ENCODE data around the gene MOGAT2.

MOGAT2 gene

DNA sequence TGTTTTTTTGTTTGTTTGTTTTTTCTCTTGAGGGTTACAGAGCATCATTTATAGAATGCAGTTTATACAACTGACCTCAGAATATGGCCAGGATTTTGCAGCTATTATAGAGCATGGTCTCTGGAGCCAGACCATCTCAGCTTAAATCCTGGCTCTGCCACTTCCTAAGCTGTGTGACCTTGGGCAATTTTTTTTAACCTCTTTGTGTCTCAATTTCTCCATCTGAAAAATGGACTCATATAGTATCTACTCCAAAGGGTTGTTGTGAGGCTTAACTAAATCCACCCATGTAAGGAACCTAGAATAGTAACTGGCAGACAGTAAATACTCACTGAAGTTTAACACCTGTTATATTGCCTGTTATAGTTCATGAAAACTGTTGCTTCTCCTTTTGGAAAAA, 42.6 kb downstream of the MOGAT2 start:
- no peak for DNase-seq

DNA sequence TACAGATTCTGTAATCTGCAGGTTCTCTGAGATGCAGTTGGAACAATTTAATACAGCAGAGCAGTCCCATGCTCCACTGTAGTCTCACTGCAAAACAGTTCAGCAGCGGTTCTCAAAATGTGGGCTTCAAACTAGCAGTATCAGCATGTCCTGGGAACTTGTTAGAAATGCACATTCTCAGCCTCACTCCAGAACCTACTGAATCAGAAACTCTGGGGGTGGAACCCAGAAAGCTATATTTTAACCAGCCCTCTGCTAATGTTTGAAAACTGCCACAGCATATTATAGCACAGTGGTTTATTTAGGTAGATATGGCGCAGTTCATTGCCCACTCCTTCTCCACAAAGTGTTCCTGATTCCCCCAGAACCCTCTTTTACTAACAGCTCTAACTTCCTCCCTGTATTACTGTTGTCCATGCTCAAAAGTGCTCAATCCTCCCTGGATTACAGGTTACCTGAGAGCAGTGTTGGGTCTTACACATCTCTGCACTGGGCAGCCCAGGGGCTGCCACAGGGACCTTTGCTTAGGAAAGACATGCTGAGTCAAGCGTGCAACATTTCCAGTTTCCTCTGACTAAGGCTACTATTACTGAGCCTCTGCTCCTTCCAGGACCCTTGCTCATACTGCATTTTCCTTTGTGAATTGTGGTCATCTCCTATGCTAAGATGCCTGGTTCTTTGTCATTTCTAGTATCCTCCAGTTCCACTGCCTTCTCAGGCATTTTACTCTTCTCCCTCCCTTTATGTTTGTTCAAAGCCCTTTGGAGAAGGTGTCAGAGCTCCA, 43.3 kb downstream of the MOGAT2 start:
- DNase-seq: no peak

DNA sequence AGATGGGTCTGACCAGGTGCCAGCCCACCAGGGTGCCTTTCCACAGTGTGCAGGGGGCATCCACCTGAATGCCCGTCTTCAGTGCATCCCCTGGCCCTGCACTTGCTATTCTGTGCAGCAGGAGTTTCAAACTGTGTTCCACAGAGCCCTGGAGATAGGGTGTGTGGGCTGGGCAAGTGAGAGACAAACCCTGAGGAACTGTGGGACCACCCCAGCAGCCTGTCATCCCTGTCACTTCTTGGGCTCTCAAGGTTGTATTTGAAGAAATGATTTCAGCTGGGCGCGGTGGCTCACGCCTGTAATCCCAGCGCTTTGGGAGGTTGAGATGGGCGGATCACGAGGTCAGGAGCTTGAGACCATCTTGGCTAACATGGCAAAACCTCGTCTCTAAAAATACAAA, 44.5 kb downstream of the MOGAT2 start:
- no peak for DNase-seq

DNA sequence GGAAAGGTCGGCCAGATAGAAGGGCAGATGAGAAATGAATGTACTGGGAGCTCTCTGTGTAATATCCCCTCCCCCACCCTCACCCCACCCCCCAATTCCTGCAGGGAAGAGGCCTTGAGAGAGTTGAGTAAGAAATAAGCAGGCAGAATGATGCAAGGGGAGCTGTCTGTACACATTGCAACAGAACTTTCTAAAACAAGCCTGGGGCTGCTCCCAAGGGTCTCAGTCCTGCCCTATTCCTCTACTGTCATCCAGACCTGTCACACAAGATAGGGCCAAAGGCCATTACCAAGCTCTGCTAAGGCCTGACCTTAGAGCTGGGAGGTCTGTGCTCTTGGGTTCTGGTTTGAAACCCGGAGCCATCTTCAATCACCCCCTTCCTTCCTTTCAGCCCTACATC, 45.2 kb downstream of the MOGAT2 start:
- no peak for DNase-seq

DNA sequence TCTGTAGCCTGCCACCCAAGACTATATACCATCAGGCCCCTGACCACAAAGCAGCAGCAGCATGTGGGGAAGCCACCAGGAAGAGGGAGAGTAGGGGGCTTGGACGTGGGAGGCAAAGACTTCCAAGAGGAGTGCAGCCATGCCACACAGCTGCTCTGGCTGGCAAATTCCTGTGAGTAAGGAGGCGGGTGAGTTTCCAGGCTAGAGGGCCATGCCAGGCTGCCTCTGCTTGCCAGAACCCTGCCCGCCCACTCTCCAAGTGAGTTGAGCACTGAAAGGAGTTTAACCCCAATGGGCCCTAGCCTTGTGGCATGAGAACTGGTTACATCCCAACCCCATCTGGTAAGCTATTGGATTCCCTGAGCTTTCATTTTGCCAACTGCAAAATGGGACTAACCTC, 46.2 kb downstream of the MOGAT2 start:
- no peak for DNase-seq

DNA sequence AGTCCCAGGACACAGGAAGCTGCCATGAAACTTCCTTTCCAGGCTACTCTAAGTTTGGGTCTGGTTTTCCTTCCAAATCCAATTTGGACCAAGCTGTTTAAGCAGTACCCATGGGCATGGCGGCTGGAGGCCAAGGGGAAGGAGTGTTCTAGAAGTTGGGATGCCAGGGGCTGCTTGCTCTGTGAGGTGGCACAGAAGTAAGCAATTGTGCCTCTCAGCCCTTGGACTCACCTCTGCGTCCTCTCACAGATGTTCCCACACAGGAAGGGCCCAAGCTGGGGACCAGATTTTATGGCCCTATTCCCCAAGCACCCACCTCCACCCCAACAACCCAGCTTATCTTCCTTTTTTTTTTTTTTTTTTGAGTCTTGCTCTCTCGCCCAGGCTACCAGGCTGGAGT, 47.5 kb downstream of the MOGAT2 start:
- DNase-seq: no peak

DNA sequence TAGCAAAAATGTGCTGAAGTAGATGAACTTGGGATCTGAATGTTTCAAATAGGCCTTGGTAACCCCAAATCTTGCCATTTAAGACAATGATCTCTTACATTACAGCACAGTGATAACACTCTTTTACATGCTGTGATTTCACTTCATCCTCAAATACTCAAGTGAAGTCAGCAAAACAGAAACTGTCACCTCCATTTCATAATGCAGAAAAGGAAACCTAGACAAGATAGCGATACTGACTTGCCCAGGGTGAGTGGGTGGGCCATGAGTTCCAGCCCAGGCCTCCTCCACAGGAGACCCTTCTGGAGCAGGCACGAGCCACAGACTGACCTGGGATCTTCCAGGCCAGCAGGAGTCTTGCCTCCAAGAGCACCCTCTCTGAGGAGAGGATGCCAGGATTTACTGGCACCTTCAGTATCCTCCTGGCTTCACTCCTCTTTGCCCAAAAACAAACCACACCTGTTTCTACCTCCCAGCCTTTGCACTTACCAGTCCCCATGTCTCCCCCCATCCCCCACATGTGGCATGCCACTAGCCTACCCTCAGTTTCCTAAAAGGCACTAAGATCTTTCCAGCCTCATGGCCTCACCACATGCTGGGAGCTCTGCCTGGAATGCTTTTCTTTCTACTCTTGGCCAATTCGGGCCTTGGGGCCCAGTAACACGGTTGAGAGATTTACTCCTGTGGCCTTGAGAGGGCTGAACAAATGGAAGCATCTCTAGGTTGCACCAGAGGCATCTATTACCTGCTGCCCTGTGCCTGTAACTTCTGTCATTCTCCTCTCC, 49.0 kb downstream of the MOGAT2 start:
- DNase-seq: no peak

DNA sequence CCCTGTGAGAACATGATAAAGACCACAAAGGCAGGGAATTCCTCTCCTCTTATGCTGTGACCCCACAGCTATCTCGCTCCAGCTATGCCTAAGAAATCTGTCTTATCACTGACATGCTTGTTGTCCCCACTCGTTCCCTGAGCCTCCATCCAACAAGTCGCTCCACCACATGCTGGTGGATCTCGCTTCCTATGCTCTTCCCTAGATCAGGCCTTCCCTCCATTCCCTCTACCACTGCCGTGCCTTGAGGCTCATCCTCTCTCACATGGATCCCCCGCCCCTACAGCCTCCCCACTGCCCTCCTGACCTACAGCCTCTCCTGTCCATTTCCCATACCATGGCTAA, 49.6 kb downstream of the MOGAT2 start:
- no peak for DNase-seq

DNA sequence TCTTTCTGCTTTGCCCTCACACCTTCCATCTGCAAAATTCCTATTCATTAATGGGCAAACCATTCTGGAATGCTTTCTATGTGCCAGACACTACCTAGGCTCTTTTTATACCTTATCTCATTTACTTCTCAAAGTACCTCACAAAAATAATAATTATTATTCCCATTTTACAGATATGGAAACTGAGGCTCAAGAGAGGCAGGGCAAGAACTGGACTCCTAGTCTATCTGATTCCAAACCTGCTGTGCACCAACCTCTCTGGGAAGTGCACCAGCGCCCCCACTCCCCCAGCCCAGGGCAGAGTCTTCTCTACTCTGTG, 50.1 kb downstream of the MOGAT2 start:
- DNase-seq: no peak

DNA sequence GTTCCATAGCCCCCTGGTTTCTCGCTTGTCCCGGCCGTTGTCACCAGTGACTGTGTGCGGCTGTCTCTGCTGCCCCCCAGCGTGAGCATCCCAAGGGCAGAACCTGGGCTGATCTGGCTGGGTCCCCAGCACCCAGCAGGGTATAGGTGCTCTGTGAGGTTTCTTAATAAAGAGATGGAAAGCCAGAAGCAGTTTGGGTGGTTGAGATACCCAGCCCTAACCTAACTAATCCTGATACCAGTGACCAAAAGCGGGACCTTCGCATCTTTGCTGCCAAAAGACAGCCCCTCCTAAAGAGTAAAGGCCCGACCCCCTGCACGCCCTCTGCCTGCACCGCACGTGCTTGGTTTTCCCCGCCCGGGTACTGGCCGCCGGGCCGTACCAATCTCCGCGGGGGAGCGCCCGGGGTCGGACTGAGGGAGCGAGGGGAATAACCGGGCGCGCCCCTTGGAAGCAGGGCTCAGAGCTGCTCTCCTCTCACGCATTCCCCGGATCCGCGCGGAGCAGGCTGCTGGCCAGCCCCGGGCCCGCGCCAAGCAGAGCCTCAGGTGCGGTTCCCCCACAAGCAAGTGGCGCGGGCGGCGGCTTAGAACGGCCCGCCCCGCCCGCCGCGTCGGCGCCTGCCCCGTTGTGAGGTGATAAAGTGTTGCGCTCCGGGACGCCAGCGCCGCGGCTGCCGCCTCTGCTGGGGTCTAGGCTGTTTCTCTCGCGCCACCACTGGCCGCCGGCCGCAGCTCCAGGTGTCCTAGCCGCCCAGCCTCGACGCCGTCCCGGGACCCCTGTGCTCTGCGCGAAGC, 50.7 kb downstream of the MOGAT2 start, which contains the start of gene DGAT2:
Gene DGAT2 (plus strand): TSS at position 667 of the 797 bp plus-strand sequence. CDS start 214 bp downstream, outside the sequence.
- DNase-seq: peak; percentile 70

DNA sequence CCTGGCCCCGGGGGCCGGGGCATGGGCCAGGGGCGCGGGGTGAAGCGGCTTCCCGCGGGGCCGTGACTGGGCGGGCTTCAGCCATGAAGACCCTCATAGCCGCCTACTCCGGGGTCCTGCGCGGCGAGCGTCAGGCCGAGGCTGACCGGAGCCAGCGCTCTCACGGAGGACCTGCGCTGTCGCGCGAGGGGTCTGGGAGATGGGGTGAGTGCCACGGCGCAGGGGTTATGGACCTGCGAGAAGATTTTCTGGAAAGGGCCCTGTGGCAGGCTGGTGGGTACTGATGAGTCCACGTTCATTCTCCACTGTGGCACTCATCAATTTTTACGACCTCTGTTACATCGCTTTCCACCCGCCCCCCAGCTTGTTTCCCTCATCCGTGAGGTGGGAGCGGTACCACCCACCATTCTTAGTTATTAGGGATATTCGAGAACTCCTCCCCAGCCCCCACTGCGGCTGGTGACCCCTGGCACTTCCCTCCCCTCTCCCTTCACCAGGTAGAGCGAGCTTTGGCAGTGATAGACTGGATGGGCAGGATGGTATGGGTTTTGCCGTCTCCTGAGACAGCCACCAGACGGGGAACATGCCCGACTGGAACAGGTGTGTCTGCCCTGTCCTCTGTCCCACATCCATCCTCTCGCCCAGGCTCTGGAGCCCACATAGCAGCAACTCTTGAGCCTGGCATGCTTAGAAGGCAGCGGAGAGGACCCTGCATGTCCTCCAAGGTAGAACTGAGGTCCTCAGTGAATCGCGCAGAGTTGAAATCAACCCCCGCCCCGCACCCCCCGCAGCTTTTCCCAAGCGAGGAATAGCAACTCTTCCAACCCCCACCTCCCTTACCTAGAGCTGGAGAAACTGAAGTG, 51.5 kb downstream of the MOGAT2 start:
- DNase-seq: no peak

DNA sequence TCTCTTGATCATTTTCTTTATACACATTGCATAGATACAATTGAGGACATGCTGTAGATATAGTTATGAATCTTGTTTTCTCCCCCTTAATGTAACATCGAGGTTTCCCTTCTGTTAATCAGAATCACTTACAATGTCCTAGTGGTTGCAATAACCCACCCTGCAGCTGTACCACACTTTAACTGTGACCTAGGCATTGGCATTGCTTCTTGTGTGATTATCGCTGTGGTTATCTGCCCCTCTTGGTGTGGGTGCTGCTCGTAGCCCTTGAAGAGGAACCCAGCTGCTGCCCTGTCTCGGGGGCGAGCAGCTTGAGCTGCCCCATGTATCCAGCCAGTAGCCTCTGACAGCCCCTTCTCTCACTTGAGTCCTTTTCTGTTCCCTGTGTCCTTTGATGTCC, 52.5 kb downstream of the MOGAT2 start:
- DNase-seq: no peak

DNA sequence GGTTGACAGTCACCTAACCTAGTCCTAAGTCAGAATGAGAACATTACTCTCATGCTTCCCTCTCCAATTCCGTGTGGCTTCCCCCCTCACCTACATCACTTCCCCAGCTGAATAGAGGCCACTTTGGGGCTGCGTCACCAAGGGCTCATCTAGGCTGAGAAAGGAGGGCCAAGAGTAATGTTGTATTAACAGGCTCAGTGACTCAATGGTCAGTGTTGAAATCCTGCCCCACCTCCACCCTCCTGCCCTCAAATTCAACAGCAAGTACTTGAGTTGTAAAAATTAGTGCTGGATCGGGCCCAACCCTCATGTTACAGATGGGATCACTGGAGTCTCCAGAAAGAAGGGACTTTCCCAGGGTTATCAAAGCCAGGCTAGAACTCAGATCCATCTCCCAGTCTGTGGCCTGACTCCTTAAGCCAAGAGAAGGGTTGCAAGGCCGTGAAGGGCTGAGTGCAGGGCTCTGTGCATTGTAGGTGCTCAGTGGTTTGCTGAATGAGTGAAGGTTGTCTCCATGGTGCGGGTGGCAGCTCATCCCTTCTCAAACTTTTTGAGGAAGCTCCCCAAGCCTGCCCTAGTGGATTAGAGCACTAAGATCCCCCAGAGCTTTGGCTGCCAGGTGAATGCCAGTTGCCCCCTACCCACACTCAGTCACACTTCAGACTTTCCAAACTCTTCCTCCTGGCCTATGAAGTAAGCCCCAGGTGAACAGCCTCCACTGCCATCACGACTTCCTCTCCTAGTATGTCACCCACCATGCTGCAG, 54.2 kb downstream of the MOGAT2 start:
- DNase-seq: no peak

DNA sequence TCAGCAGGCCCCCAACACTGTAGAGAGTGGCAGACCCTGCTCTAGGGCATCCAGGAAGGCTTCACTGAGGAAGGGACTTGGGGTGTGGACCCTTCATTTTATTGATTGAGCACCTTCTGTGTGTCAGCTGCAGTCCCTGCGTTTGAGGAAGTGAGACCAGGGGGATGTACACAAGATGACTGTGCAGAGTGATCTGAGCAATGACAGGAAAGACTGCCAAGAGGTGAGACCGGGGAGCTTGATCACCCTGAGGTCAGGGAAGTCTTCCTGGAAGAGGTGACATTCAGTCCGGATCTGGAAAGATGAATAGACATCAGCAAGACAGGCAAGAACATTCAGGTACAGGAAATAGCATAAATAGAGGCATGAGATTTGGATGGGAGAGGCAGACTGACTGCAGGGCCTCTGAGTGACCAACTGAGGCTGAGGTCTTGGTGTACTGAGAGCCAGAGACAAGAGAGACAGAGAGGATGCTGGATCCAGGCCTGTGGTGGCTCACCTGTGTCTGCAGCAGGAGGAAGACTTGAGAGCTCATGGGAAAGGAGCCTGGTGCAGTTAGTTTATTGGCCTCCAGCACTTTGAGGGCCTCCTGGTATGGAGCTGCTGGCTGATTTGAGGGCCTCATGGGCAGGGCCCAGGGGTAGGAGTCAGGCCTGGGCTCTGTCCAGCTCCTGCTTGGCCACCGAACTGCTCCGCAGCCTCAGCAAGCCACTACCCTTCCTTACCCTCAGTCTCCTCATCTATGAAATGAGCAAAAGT, 56.1 kb downstream of the MOGAT2 start:
- DNase-seq: no peak

DNA sequence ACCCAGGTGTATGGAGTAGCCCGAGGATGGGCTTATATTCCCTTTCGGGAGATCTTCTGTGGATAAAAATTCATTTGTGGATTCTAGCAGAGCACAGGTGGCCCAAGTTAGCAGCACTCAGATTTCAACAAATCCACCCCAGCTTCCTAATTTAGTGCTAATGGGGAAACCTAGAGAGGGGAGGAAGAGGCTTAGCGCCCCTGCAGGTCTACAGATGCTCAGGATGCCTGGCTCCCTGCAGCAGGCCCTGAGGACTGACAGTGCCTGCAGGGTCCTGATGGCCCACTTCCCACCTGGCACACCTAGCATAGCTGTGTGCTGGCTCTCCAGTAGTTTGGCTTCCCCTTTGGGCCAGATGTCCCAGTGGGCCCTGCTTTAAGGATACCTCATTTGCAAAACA, 57.4 kb downstream of the MOGAT2 start:
- no peak for DNase-seq

DNA sequence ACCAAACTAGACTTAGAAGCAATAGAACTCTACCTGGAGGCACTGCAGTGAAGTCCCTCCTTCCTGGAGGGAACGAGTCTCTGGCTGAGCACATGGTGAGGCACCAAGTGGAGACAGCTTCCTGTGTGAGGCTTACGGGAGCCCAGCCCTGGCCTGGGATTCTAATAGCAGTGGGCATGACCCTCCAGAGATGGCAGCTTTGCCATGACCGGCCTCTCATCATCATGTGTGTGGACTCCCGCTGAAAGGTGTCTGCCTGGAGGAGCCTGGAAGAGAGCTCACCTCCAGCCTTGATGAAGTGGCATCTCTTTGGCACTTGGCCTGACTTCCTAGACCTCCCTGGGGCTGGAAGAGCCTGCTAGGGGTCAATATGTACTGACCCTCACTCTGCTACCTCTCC, 58.9 kb downstream of the MOGAT2 start:
- DNase-seq: no peak

DNA sequence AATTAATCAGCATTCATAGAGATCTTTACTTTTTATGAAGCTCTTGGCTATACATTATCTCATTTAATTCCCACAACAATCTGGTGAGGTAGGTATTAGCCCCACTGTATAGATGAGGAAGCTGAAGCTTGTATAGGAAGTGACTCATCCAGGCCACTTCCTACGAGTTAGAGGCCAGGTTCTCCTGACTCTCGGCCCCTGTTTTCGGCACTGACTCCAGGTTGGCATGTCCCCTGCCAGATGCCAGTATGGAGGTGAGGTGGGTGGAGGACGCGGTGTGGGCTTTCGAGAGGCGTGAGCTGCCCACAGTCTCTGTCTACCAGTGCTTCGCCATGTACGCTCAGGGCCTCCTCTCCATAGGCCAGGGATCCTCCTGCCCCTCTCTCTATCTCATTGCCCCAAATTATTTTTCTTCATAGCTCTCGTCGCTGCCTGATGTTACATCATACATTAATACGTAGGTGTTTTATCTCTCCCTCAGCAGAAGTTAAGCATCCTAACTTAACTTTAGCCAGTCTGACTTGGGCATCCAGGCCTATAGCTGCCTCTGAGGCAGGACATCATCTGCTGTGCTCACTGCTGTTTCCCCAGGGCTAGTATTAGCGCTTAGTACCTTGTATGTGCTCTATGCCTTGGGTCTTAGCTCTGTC, 59.9 kb downstream of the MOGAT2 start:
- no peak for DNase-seq

DNA sequence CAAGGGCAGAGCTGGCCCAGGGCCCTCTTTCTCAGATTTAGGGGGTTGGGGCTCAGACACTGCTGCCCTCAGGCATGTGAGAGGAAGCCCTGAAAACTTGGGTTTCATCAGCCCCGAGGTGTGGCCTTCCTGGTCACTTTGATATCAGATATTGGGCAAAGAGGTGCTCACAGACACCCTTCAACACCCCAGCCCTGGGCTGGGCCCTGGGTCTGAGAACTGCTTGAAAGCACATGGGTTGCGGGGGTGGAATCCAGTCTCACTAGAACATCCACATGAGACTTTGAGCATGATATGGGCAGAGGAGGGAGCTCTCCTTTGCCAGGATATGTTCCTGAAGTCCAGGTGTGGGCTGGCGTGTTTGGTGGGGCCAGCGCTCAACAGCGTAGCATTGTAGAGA, 61.3 kb downstream of the MOGAT2 start:
- no peak for DNase-seq

DNA sequence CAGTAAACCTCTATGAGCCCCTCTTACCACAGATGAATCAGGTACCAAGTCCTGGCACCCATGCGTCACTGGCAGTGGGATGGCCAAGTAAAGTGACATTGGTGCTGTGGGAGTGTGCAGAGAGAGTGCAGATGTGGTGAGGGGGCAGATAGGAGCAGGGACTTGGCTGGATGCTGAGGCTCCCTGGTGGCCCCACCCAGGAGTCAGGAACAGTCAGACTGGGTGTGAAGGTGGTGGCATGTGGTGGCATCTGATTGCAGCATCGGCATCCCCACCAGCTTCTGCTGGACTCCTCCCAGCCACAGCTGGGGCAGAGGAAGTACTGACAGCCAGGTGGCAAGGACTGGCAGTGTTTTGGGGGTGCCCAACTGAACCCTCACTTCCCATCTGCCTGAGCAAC, 62.3 kb downstream of the MOGAT2 start:
- DNase-seq: no peak

DNA sequence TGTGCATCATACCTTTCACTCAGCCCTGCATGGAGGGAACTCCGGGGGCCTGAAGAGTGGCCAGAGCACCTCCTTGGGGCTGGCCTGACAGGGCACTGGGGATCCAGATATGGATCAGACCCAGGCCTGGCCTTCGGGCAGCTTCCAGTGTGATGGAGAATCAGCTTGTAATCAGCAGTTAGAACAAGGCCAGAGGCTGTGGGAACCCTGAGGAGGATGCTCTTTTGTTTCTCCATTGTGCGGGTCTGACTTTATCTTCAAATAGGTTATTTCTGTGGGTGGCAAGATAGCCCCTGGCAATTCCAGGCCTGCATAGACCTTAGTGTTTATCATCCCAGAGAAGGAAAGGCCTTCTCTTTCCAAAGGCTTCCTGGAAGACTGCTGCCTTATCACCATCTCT, 63.2 kb downstream of the MOGAT2 start:
- no peak for DNase-seq

DNA sequence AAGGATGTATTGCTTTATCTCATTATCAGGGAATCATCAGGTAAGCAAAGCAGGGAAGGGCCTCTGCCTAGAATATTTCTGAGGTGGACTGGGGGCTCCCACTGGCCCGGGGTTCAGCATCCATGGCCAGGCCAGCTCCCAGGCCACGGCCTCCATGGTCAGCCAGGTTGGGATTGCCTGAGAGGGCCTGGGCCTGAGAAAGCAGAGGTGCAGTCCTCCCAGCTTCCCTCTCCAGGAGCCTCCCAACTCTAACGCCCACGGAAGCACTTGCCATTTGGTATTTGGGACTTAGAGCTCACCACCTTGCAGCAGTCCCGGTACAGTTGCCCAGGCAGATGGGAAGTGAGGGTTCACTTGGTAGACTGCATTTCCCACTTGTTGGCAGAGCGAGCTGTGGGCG, 63.7 kb downstream of the MOGAT2 start:
- no peak for DNase-seq

All from NCI-H510A (cell line).